Fibroblast of peridontal ligament (primary cell): ENCODE data around the gene ORC2.
A peak's percentile ranks its signal among the peaks of the same experiment; 100 is the strongest.

ENCODE experiments used
- DNase-seq: peaks from one replicate; pipeline ENCODE4 v3.0.0-alpha.2; 2010; ENCODE audit errors: extremely low read depth

ORC2 gene

GRCh38 chr2:200861617-200862155 lies 101.8 kb downstream of the ORC2 start:
- no peak for DNase-seq

GRCh38 chr2:200860092-200860795 lies 103.2 kb downstream of the ORC2 start:
- DNase-seq = peak; percentile 72
